HG02973 (cell line): ENCODE measurements around the gene MBNL2.

ENCODE experiments used
- ATAC-seq: cut with Tn5 transposase; IDR thresholded peaks from one replicate; pipeline ENCODE4 v1.9.1; 2021; ENCODE audit warnings: moderate library complexity; ENCODE audit not compliant: unreplicated experiment

Gene MBNL2

GRCh38 chr13:97211300-97211699 is 10.8 kb upstream of the MBNL2 start:
- ATAC-seq: no peak

- no peak for ATAC-seq
Measured at GRCh38 chr13:97212004-97212403, 10.1 kb upstream of the MBNL2 start.

GRCh38 chr13:97212601-97213040 is 9.5 kb upstream of the MBNL2 start:
- ATAC-seq: no peak

- ATAC-seq: no peak
Measured at GRCh38 chr13:97214921-97215320, 7.2 kb upstream of the MBNL2 start.

GRCh38 chr13:97215325-97215724 is 6.8 kb upstream of the MBNL2 start:
- ATAC-seq: no peak

- no peak for ATAC-seq
Measured at GRCh38 chr13:97219226-97219625, 2.9 kb upstream of the MBNL2 start.

GRCh38 chr13:97220151-97220900 is 1.8 kb upstream of the MBNL2 start:
- no peak for ATAC-seq

GRCh38 chr13:97221046-97221445 is 1.1 kb upstream of the MBNL2 start:
- ATAC-seq: no peak

GRCh38 chr13:97221466-97221865 is 667 bp upstream of the MBNL2 start:
- no peak for ATAC-seq

- ATAC-seq: no peak
Measured at GRCh38 chr13:97223037-97223710, 1.0 kb downstream of the MBNL2 start.

- ATAC-seq: no peak
Measured at GRCh38 chr13:97223711-97224541, 1.8 kb downstream of the MBNL2 start.

GRCh38 chr13:97224544-97225300 is 2.6 kb downstream of the MBNL2 start:
- peak; percentile 33 for ATAC-seq

- no peak for ATAC-seq
Measured at GRCh38 chr13:97225533-97225932, 3.4 kb downstream of the MBNL2 start.

- ATAC-seq: no peak
Measured at GRCh38 chr13:97226013-97226412, 3.9 kb downstream of the MBNL2 start.

- ATAC-seq: peak; percentile 39
Measured at GRCh38 chr13:97226788-97227627, 4.9 kb downstream of the MBNL2 start.

GRCh38 chr13:97228850-97229521 is 6.9 kb downstream of the MBNL2 start:
- ATAC-seq: no peak

GRCh38 chr13:97229699-97230098 is 7.6 kb downstream of the MBNL2 start:
- no peak for ATAC-seq

GRCh38 chr13:97231118-97231828 is 9.1 kb downstream of the MBNL2 start:
- ATAC-seq: no peak

GRCh38 chr13:97231829-97232196 is 9.7 kb downstream of the MBNL2 start:
- no peak for ATAC-seq
